Measurements from ENCODE around the gene C15orf39.

DNA sequence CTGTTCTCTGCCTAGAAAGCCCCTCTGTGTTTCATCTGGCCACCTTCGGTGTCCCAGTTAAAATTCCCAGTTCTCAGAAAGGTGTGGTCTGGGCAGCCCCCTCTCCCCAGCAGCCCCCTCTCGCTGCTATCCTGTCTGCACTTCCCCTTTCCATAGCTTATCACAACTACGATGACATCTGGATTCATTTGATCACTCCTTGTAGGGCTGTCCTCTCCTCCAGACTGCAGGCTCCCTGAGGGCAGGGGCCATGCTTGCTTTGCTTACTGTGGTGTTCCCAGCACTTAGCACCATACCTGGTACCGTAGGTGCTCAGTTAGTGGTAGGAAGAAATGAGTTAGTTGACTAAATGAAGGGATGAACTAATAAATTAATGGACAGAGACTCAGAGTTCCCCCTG is 30.2 kb downstream of the C15orf39 start:
- TF ChIP-seq EZH2 (IDR thresholded peaks at IDR 0.05; ENCODE audit: insufficient read depth, poor library complexity, severe bottlenecking): no peak
- TF ChIP-seq EZH2phosphoT487 (IDR thresholded peaks at IDR 0.05; ENCODE audit: insufficient read depth, low read depth): no peak

All from GM23248 (cell line).